Measurements from ENCODE around the gene LCTL. TPM values are rescaled to one million over a fixed set of nuclear protein-coding genes. Genes with fewer than 3 reads are reported as not detected.

Gene LCTL
- polyA plus RNA-seq, 3 donors: not detected

GRCh38 chr15:66535056-66535455 lies 30.7 kb downstream of the LCTL start:
- H3K9me3 Mint-ChIP-seq: no peaks in the 10 kb centered on the region
- no peak overlapping the region for H3K4me3 Mint-ChIP-seq
- no peak overlapping the region for H3K27ac Mint-ChIP-seq
- TF ChIP-seq CTCF (IDR thresholded peaks at IDR 0.05): no peak
- 77% methylated on average over 5 of the region's 9 CpGs for WGBS (ENCODE audit: insufficient coverage)
- intact Hi-C loops (cut with micrococcal nuclease): no loop called here
- H4K20me1 ChIP-seq (ENCODE audit: insufficient read depth, low read length): no peaks in the 10 kb centered on the region
- H3K79me2 ChIP-seq (ENCODE audit: insufficient read depth, low read length): no peaks in the 10 kb centered on the region
- no peak overlapping the region for H3K4me2 ChIP-seq (replicated peaks; ENCODE audit: extremely low read depth, low read length, poor library complexity, severe bottlenecking)
- H3K27me3 ChIP-seq (ENCODE audit: control insufficient read depth in 2 of 2, insufficient read depth in 2 of 2, low read length in 2 of 2): no peaks in the 10 kb centered on the region
- peaks cover 9% of the 10 kb centered on the region for H3K4me1 Mint-ChIP-seq
- peaks cover 39 to 54% of the 10 kb centered on the region in 2 donors for H3K36me3 Mint-ChIP-seq
- no peak overlapping the region for H3K9ac ChIP-seq (ENCODE audit: insufficient read depth, low read length, poor library complexity, severe bottlenecking)
- no peak overlapping the region for H2AFZ ChIP-seq (ENCODE audit: insufficient read depth, low read depth, low read length, poor library complexity, severe bottlenecking)
- DNase-seq: no peak
- no peak overlapping the region for H3K4me3 ChIP-seq (replicated peaks in 1 of 3; ENCODE audit: low read depth in 2 of 3, low read length in 3 of 3)
- no peaks in the 10 kb centered on the region for H3K9me3 ChIP-seq (replicated peaks in 1 of 2; ENCODE audit: control insufficient read depth in 1 of 2, insufficient read depth in 1 of 2, low read length in 2 of 2)
- H3K27me3 Mint-ChIP-seq (ENCODE audit: low read depth in 3 of 3): no peaks in the 10 kb centered on the region
- H3K36me3 ChIP-seq (replicated peaks in 1 of 2; ENCODE audit: control insufficient read depth in 1 of 2, insufficient read depth in 2 of 2, low read length in 2 of 2): peaks cover 6 to 52% of the 10 kb centered on the region in 2 donors
- H3K27ac ChIP-seq (ENCODE audit: low read depth in 1 of 2, low read length in 2 of 2): no peak overlapping the region
- H3K4me1 ChIP-seq (ENCODE audit: control insufficient read depth in 1 of 2, insufficient read depth in 2 of 2, low read length in 2 of 2): peaks cover 0 to 3% of the 10 kb centered on the region in 2 donors

- H3K4me3 Mint-ChIP-seq: no peak overlapping the region
- 40% methylated on average over 1 of the region's 4 CpGs for WGBS (ENCODE audit: insufficient coverage)
These were observed 41.0 kb downstream of the LCTL start for GRCh38 chr15:66524838-66525237.

More at GRCh38 chr15:66524838-66525237, 41.0 kb downstream of the LCTL start:
- no peak overlapping the region for H3K9ac ChIP-seq (ENCODE audit: insufficient read depth, low read length, poor library complexity, severe bottlenecking)
- peak overlapping the region in 2 of 7 donors; percentile 17 to 74 for H3K27ac Mint-ChIP-seq
- H3K4me3 ChIP-seq (replicated peaks in 1 of 3; ENCODE audit: low read depth in 2 of 3, low read length in 3 of 3): no peak overlapping the region
- no peaks in the 10 kb centered on the region for H3K27me3 ChIP-seq (ENCODE audit: control insufficient read depth in 2 of 2, insufficient read depth in 2 of 2, low read length in 2 of 2)
- H3K79me2 ChIP-seq (ENCODE audit: insufficient read depth, low read length): no peaks in the 10 kb centered on the region
- H2AFZ ChIP-seq (ENCODE audit: insufficient read depth, low read depth, low read length, poor library complexity, severe bottlenecking): no peak overlapping the region
- H3K9me3 ChIP-seq (replicated peaks in 1 of 2; ENCODE audit: control insufficient read depth in 1 of 2, insufficient read depth in 1 of 2, low read length in 2 of 2): no peaks in the 10 kb centered on the region
- no peak overlapping the region for H3K4me2 ChIP-seq (replicated peaks; ENCODE audit: extremely low read depth, low read length, poor library complexity, severe bottlenecking)
- intact Hi-C loops (cut with micrococcal nuclease): no loop called here
- peak overlapping the region in 1 of 2 donors; percentile 13 for H3K27ac ChIP-seq (ENCODE audit: low read depth in 1 of 2, low read length in 2 of 2)
- no peak for TF ChIP-seq CTCF (IDR thresholded peaks at IDR 0.05)
- H3K27me3 Mint-ChIP-seq (ENCODE audit: low read depth in 3 of 3): peaks cover 0 to 2% (median 0%) of the 10 kb centered on the region in 3 donors
- H3K9me3 Mint-ChIP-seq: no peaks in the 10 kb centered on the region
- H4K20me1 ChIP-seq (ENCODE audit: insufficient read depth, low read length): no peaks in the 10 kb centered on the region
- H3K36me3 ChIP-seq (replicated peaks in 1 of 2; ENCODE audit: control insufficient read depth in 1 of 2, insufficient read depth in 2 of 2, low read length in 2 of 2): peaks cover 34 to 89% of the 10 kb centered on the region in 2 donors
- peaks cover 50 to 73% of the 10 kb centered on the region in 2 donors for H3K36me3 Mint-ChIP-seq
- DNase-seq: peak in 1 of 3 donors; percentile 6
- peaks cover 4% of the 10 kb centered on the region for H3K4me1 Mint-ChIP-seq
- H3K4me1 ChIP-seq (ENCODE audit: control insufficient read depth in 1 of 2, insufficient read depth in 2 of 2, low read length in 2 of 2): no peaks in the 10 kb centered on the region

Measured in CD14-positive monocyte (primary cell).